Tibial nerve (tissue), 4 donors: ENCODE results near the gene PTCH1.

Experiments used
- CTCF ChIP-seq, 5 experiments: fragments of 200-600 bp in 3 of 5; fragments of 450-650 bp in 2 of 5; sonication (generic) in 3 of 5; IDR thresholded peaks; one replicate each; pipeline ENCODE4 v1.5.1; 2016 to 2019; ENCODE audit warnings: antibody characterized with exemption in 5 of 5, mild to moderate bottlenecking in 3 of 5, moderate library complexity in 2 of 5
- EP300 ChIP-seq, 2 donors: sonication (generic); formaldehyde crosslinking; IDR thresholded peaks; one replicate each; pipeline ENCODE4 v1.6.1; 2017; ENCODE audit warnings: antibody characterized with exemption in 2 of 2, mild to moderate bottlenecking in 1 of 2
- POLR2A ChIP-seq, 2 donors: fragments of 450-650 bp; IDR thresholded peaks; one replicate each; pipeline ENCODE4 v1.6.1; 2017; ENCODE audit warnings: antibody characterized with exemption in 2 of 2, mild to moderate bottlenecking in 2 of 2, moderate library complexity in 2 of 2

DNA sequence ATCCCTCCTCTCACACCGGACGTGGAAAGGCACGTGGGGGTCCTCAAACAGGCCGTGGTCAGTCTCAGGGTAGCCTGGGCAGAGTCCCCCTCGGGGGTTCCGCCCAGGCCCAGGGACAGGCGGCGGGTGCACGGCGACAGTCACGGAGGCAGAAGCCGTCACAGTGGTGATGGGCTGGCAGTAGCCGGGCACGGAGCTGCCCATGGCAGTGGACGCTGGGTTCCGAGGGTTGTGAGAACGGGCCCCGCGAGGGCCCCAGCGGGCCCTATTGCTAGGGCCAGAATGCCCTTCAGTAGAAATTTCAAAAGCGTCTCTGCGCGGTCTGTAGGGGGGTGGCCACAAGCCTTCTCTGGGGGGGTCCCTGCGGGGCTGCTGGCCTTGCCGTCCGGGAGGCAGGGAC, 69.8 kb downstream of the PTCH1 start:
- TF ChIP-seq CTCF (IDR thresholded peaks at IDR 0.05) (no peak), POLR2A (IDR thresholded peaks at IDR 0.05) (no peak), EP300 (IDR thresholded peaks at IDR 0.05) (no peak)
